Uterine smooth muscle cell (primary cell): ENCODE results near the gene SLC28A2. TPM values are rescaled to one million over a fixed set of nuclear protein-coding genes. Genes with fewer than 3 reads are reported as not detected.

Experiments
- total RNA-seq: library from RNA; depleted of rRNA; stranded (reverse); fragments of >200 nt; gene quantifications from 2 replicates; pipeline ENCODE4 v1.2.3, GENCODE V29; 2014

The SLC28A2 gene, protein sequence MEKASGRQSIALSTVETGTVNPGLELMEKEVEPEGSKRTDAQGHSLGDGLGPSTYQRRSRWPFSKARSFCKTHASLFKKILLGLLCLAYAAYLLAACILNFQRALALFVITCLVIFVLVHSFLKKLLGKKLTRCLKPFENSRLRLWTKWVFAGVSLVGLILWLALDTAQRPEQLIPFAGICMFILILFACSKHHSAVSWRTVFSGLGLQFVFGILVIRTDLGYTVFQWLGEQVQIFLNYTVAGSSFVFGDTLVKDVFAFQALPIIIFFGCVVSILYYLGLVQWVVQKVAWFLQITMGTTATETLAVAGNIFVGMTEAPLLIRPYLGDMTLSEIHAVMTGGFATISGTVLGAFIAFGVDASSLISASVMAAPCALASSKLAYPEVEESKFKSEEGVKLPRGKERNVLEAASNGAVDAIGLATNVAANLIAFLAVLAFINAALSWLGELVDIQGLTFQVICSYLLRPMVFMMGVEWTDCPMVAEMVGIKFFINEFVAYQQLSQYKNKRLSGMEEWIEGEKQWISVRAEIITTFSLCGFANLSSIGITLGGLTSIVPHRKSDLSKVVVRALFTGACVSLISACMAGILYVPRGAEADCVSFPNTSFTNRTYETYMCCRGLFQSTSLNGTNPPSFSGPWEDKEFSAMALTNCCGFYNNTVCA
- total RNA-seq, result not detected in 2 replicates

GRCh38 chr15:45251888-45252287, at the start of gene SLC28A2:
SLC28A2 (plus strand) TSS chr15:45252234; CDS start chr15:45253216, 982 bp downstream.

Other genes starting within 250 kb of the SLC28A2 start
- gene SORD, start 229.0 kb upstream of the SLC28A2 start, total RNA-seq, result 12.2 and 12.4 TPM in 2 replicates
- under 0.01 TPM in 1 of 2 replicates, not detected in the other for gene DUOX2, start 138.1 kb upstream of the SLC28A2 start, total RNA-seq
- gene DUOXA2, start 137.9 kb upstream of the SLC28A2 start, total RNA-seq, result not detected in 2 replicates
- gene DUOXA1, start 122.4 kb upstream of the SLC28A2 start, total RNA-seq, result 0.12 TPM in 1 of 2 replicates, not detected in the other
- not detected in 2 replicates for gene DUOX1, start 122.2 kb upstream of the SLC28A2 start, total RNA-seq
- gene SHF, start 64.3 kb upstream of the SLC28A2 start, total RNA-seq, result 1.1 and 2.5 TPM in 2 replicates
- gene GATM, start 126.3 kb downstream of the SLC28A2 start, total RNA-seq, result 0.25 and 0.44 TPM in 2 replicates